HepG2 (cell line): ENCODE measurements around the gene HSPA1B. TPM values are rescaled to one million over a fixed set of nuclear protein-coding genes. Genes with fewer than 3 reads are reported as not detected.

ENCODE experiments used
- DPF2 ChIP-seq: sonication (generic); formaldehyde crosslinking; IDR thresholded peaks from 2 replicates; pipeline ENCODE4 v1.4.0; 2020; ENCODE audit warnings: mild to moderate bottlenecking, low read depth, missing genetic modification reagents, borderline replicate concordance
- ERF ChIP-seq: IDR thresholded peaks from 2 replicates; pipeline ENCODE4 v1.6.1; 2018; ENCODE audit warnings: missing biosample characterization, missing genetic modification reagents
- GATAD1 ChIP-seq: IDR thresholded peaks from 2 replicates; pipeline ENCODE4 v1.6.1; 2016; ENCODE audit warnings: missing genetic modification reagents, missing compliant biosample characterization
- IKZF4 ChIP-seq: sonication (generic); formaldehyde crosslinking; IDR thresholded peaks from 2 replicates; pipeline ENCODE4 v1.5.1; 2020; ENCODE audit warnings: borderline replicate concordance, mild to moderate bottlenecking, low read depth, missing genetic modification reagents; ENCODE audit errors: not compliant biosample characterization
- KAT7 ChIP-seq: IDR thresholded peaks from 2 replicates; pipeline ENCODE4 v1.6.1; 2018; ENCODE audit warnings: borderline replicate concordance, missing compliant biosample characterization
- MIER2 ChIP-seq: IDR thresholded peaks from 2 replicates; pipeline ENCODE4 v1.6.1; 2016; ENCODE audit warnings: missing biosample characterization, missing genetic modification reagents
- MIXL1 ChIP-seq: IDR thresholded peaks from 2 replicates; pipeline ENCODE4 v1.6.1; 2016
- MTA1 ChIP-seq: sonication (generic); formaldehyde crosslinking; IDR thresholded peaks from 2 replicates; pipeline ENCODE4 v1.4.0; 2020; ENCODE audit warnings: missing genetic modification reagents, mild to moderate bottlenecking, borderline replicate concordance
- NFYC ChIP-seq: IDR thresholded peaks from 2 replicates; pipeline ENCODE4 v1.6.1; 2016; ENCODE audit warnings: missing genetic modification reagents, missing compliant biosample characterization
- POLR2G ChIP-seq: fragments of 200-400 bp; formaldehyde crosslinking; IDR thresholded peaks from 2 replicates; pipeline ENCODE4 v1.6.1; 2018; ENCODE audit warnings: mild to moderate bottlenecking, low read depth, low read length, moderate library complexity
- RCOR2 ChIP-seq: IDR thresholded peaks from 2 replicates; pipeline ENCODE4 v1.6.1; 2016; ENCODE audit warnings: missing biosample characterization, missing genetic modification reagents
- RFX3 ChIP-seq: IDR thresholded peaks from 2 replicates; pipeline ENCODE4 v1.6.1; 2016; ENCODE audit warnings: missing biosample characterization, missing genetic modification reagents
- SKI ChIP-seq: fragments of 450-650 bp; IDR thresholded peaks from one replicate; pipeline ENCODE4 v1.6.1; 2018; ENCODE audit warnings: mild to moderate bottlenecking; ENCODE audit not compliant: partially characterized antibody
- TMF1 ChIP-seq: sonication (generic); formaldehyde crosslinking; IDR thresholded peaks from 2 replicates; pipeline ENCODE4 v1.8.1; 2022; ENCODE audit warnings: low read depth, missing genetic modification reagents
- ZNF263 ChIP-seq: sonication (generic); formaldehyde crosslinking; IDR thresholded peaks from 2 replicates; pipeline ENCODE4 v1.4.0; 2020; ENCODE audit warnings: missing genetic modification reagents
- ZNF552 ChIP-seq: sonication (generic); formaldehyde crosslinking; IDR thresholded peaks from 2 replicates; pipeline ENCODE4 v1.9.0; 2022; ENCODE audit warnings: missing genetic modification reagents, mild to moderate bottlenecking, borderline replicate concordance
- ZNF720 ChIP-seq: sonication (generic); formaldehyde crosslinking; IDR thresholded peaks from 2 replicates; pipeline ENCODE4 v1.4.0; 2020; ENCODE audit warnings: missing genetic modification reagents
- polyA plus RNA-seq, 8 experiments: library from polyadenylated mRNA; depleted of rRNA in 3 of 8; stranded (reverse) in 7 of 8; unstranded in 1 of 8; fragments of >200 nt; fragmentation: Illumina TruSeq in 4 of 8; extraction: Trizol in 4 of 8; gene quantifications; 2 replicates each; pipeline versions ENCODE4 v1.2.1 to v1.2.3, GENCODE V29; 2011 to 2016; ENCODE audit warnings: low read depth in 4 of 8, missing spikeins in 1 of 8, mixed read lengths in 1 of 8; ENCODE audit not compliant: insufficient read depth in 1 of 8
- total RNA-seq, 5 experiments: library from RNA; depleted of rRNA; stranded (reverse); fragments of >200 nt; fragmentation: Illumina TruSeq; extraction: Trizol; gene quantifications; 2 replicates each; pipeline ENCODE4 v1.2.3, GENCODE V29; 2016; ENCODE audit warnings: low read depth in 1 of 5
- TF ChIP-seq, protein P1 (sequence below): sonication (generic); formaldehyde crosslinking; IDR thresholded peaks from 2 replicates; pipeline ENCODE4 v1.4.0; 2020; ENCODE audit warnings: missing genetic modification reagents
- TF ChIP-seq, protein P2 (sequence below): sonication (generic); formaldehyde crosslinking; conservative IDR thresholded peaks from 2 replicates; pipeline ENCODE4 v1.4.0; 2020; ENCODE audit warnings: missing genetic modification reagents
- TF ChIP-seq, protein P3 (sequence below): sonication (generic); formaldehyde crosslinking; IDR thresholded peaks from 2 replicates; pipeline ENCODE4 v1.4.0; 2020; ENCODE audit warnings: missing genetic modification reagents
- TF ChIP-seq, protein P4 (sequence below): fragments of 450-650 bp; IDR thresholded peaks from 2 replicates; pipeline ENCODE4 v1.6.1; 2017
- TF ChIP-seq, protein P5 (sequence below): sonication (generic); formaldehyde crosslinking; IDR thresholded peaks from 2 replicates; pipeline ENCODE4 v1.4.0; 2020; ENCODE audit warnings: missing genetic modification reagents

Gene HSPA1B
- total and polyA plus RNA-seq, 2 of the 13 experiments (the other 11 are each of a cell fraction or from before 2014, with no cell fraction given): 26.0 to 186 TPM

DNA sequence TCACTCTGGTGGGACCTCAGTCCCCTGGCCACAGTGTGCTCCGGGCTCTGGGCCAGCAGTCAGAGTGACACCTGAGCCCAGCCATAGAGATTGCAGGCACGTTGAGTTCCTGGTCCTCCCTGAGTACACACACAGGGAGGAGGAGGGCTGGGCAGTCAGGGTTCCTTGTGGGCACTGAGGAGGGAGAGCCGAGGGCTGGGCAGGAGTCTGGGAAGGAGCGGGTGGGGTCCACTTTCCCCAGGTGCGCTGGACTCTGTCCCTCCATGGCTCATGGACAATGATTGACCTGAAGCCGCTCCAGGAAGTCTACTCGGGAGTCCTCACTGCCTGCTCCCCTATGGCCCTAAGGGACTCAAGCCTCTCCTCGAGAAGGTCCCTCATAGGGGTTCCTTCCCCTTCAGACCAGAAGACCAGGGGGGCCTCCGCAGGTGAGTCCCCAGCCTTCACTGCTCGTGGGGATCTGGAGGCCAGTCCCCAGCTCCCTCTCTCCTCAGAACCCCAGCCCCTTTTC lies 50.2 kb downstream of the HSPA1B start (continued):
- peak; percentile 52; the same call in 1 of the 2 replicates for TF ChIP-seq GATAD1 (CRISPR knock-in tag)
- peak; percentile 79 for TF ChIP-seq NFYC (CRISPR knock-in tag)
- peak; percentile 51; the same call in 1 of the 2 replicates for TF ChIP-seq DPF2 (CRISPR knock-in tag)
- TF ChIP-seq RCOR2 (CRISPR knock-in tag): 0 out of 2 replicates have a peak, but pooled peaks have one; percentile 19
- no peak for TF ChIP-seq TMF1 (CRISPR knock-in tag)
- no peak for TF ChIP-seq MIER2 (CRISPR knock-in tag)
- TF ChIP-seq MIXL1 (CRISPR knock-in tag): no peak
- peak; percentile 49; the same call in 1 of the 2 replicates for TF ChIP-seq KAT7
- peak; percentile 79; the same call in 1 of the 2 replicates for TF ChIP-seq MTA1 (CRISPR knock-in tag)
- no peak for TF ChIP-seq SKI
- TF ChIP-seq IKZF4: no peak
- TF ChIP-seq, protein P1, sequence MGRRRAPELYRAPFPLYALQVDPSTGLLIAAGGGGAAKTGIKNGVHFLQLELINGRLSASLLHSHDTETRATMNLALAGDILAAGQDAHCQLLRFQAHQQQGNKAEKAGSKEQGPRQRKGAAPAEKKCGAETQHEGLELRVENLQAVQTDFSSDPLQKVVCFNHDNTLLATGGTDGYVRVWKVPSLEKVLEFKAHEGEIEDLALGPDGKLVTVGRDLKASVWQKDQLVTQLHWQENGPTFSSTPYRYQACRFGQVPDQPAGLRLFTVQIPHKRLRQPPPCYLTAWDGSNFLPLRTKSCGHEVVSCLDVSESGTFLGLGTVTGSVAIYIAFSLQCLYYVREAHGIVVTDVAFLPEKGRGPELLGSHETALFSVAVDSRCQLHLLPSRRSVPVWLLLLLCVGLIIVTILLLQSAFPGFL (CRISPR knock-in tag): no peak
- TF ChIP-seq RFX3: no peak
- TF ChIP-seq ZNF263: peak; percentile 99
- TF ChIP-seq, protein P2, sequence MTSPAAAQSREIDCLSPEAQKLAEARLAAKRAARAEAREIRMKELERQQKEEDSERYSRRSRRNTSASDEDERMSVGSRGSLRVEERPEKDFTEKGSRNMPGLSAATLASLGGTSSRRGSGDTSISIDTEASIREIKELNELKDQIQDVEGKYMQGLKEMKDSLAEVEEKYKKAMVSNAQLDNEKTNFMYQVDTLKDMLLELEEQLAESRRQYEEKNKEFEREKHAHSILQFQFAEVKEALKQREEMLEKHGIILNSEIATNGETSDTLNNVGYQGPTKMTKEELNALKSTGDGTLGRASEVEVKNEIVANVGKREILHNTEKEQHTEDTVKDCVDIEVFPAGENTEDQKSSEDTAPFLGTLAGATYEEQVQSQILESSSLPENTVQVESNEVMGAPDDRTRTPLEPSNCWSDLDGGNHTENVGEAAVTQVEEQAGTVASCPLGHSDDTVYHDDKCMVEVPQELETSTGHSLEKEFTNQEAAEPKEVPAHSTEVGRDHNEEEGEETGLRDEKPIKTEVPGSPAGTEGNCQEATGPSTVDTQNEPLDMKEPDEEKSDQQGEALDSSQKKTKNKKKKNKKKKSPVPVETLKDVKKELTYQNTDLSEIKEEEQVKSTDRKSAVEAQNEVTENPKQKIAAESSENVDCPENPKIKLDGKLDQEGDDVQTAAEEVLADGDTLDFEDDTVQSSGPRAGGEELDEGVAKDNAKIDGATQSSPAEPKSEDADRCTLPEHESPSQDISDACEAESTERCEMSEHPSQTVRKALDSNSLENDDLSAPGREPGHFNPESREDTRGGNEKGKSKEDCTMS (CRISPR knock-in tag): no peak
- TF ChIP-seq, protein P3, sequence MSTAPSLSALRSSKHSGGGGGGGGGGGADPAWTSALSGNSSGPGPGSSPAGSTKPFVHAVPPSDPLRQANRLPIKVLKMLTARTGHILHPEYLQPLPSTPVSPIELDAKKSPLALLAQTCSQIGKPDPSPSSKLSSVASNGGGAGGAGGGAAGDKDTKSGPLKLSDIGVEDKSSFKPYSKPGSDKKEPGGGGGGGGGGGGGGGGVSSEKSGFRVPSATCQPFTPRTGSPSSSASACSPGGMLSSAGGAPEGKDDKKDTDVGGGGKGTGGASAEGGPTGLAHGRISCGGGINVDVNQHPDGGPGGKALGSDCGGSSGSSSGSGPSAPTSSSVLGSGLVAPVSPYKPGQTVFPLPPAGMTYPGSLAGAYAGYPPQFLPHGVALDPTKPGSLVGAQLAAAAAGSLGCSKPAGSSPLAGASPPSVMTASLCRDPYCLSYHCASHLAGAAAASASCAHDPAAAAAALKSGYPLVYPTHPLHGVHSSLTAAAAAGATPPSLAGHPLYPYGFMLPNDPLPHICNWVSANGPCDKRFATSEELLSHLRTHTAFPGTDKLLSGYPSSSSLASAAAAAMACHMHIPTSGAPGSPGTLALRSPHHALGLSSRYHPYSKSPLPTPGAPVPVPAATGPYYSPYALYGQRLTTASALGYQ (CRISPR knock-in tag): no peak
- TF ChIP-seq ZNF720 (CRISPR knock-in tag): no peak
- peak; percentile 68; the same call in 1 of the 2 replicates for TF ChIP-seq ERF (CRISPR knock-in tag)
- TF ChIP-seq, protein P4, sequence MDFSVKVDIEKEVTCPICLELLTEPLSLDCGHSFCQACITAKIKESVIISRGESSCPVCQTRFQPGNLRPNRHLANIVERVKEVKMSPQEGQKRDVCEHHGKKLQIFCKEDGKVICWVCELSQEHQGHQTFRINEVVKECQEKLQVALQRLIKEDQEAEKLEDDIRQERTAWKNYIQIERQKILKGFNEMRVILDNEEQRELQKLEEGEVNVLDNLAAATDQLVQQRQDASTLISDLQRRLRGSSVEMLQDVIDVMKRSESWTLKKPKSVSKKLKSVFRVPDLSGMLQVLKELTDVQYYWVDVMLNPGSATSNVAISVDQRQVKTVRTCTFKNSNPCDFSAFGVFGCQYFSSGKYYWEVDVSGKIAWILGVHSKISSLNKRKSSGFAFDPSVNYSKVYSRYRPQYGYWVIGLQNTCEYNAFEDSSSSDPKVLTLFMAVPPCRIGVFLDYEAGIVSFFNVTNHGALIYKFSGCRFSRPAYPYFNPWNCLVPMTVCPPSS: no peak
- no peak for TF ChIP-seq ZNF552 (CRISPR knock-in tag)
- peak; percentile 58 for TF ChIP-seq POLR2G
- TF ChIP-seq, protein P5, sequence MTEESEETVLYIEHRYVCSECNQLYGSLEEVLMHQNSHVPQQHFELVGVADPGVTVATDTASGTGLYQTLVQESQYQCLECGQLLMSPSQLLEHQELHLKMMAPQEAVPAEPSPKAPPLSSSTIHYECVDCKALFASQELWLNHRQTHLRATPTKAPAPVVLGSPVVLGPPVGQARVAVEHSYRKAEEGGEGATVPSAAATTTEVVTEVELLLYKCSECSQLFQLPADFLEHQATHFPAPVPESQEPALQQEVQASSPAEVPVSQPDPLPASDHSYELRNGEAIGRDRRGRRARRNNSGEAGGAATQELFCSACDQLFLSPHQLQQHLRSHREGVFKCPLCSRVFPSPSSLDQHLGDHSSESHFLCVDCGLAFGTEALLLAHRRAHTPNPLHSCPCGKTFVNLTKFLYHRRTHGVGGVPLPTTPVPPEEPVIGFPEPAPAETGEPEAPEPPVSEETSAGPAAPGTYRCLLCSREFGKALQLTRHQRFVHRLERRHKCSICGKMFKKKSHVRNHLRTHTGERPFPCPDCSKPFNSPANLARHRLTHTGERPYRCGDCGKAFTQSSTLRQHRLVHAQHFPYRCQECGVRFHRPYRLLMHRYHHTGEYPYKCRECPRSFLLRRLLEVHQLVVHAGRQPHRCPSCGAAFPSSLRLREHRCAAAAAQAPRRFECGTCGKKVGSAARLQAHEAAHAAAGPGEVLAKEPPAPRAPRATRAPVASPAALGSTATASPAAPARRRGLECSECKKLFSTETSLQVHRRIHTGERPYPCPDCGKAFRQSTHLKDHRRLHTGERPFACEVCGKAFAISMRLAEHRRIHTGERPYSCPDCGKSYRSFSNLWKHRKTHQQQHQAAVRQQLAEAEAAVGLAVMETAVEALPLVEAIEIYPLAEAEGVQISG (CRISPR knock-in tag): peak; percentile 31; the same call in 1 of the 2 replicates
